SK-N-SH treated with all-trans-retinoic acid at 6 μM for 48 hours (cell line): ENCODE results near the gene WIPF1.

Experiments
- ATAC-seq: fragments of 200-7000 bp; cut with Tn5 transposase; 3 replicates; pipeline ENCODE4 v1.9.1; 2020; ENCODE audit warnings: mild to moderate bottlenecking, moderate library complexity
- ARNTL ChIP-seq: fragments of 450-650 bp; formaldehyde crosslinking; IDR thresholded peaks from 2 replicates; pipeline ENCODE4 v1.5.0; 2020; ENCODE audit warnings: low read depth, mild to moderate bottlenecking, moderate library complexity, borderline replicate concordance
- BACH2 ChIP-seq: fragments of 250-450 bp; sonication (Bioruptor Pico); IDR thresholded peaks from 2 replicates; pipeline ENCODE4 v1.9.0; 2021; ENCODE audit warnings: mild to moderate bottlenecking, borderline replicate concordance
- CSDC2 ChIP-seq: fragments of 250-450 bp; sonication (Bioruptor Pico); IDR thresholded peaks from 2 replicates; pipeline ENCODE4 v1.5.0; 2020; ENCODE audit warnings: mild to moderate bottlenecking, moderate library complexity
- GLIS3 ChIP-seq: fragments of 250-450 bp; sonication (Bioruptor Pico); IDR thresholded peaks from 2 replicates; pipeline ENCODE4 v1.5.0; 2020; ENCODE audit warnings: mild to moderate bottlenecking, moderate library complexity
- ISL1 ChIP-seq: fragments of 250-450 bp; sonication (Bioruptor Pico); IDR thresholded peaks from 2 replicates; pipeline ENCODE4 v2.1.2; 2022; ENCODE audit warnings: mild to moderate bottlenecking, moderate library complexity
- OSR1 ChIP-seq: fragments of 250-450 bp; sonication (Bioruptor Pico); IDR thresholded peaks from 2 replicates; pipeline ENCODE4 v1.8.0; 2022; ENCODE audit warnings: moderate library complexity, mild to moderate bottlenecking, inconsistent platforms
- PPARA ChIP-seq: fragments of 250-450 bp; sonication (Bioruptor Pico); IDR thresholded peaks from 2 replicates; pipeline ENCODE4 v1.5.0; 2020; ENCODE audit warnings: mild to moderate bottlenecking, borderline replicate concordance
- RARB ChIP-seq: fragments of 250-450 bp; sonication (Bioruptor Pico); IDR thresholded peaks from 2 replicates; pipeline ENCODE4 v1.8.0; 2021; ENCODE audit warnings: mild to moderate bottlenecking, moderate library complexity
- SNAI2 ChIP-seq: fragments of 250-450 bp; sonication (Bioruptor Pico); IDR thresholded peaks from 2 replicates; pipeline ENCODE4 v1.5.0; 2020; ENCODE audit warnings: mild to moderate bottlenecking, moderate library complexity
- ZC3H10 ChIP-seq: fragments of 250-450 bp; sonication (Bioruptor Pico); IDR thresholded peaks from 2 replicates; pipeline ENCODE4 v1.5.1; 2021; ENCODE audit warnings: mild to moderate bottlenecking, moderate library complexity
- ZFP3 ChIP-seq: fragments of 250-450 bp; sonication (Bioruptor Pico); IDR thresholded peaks from 2 replicates; pipeline ENCODE4 v1.5.0; 2020; ENCODE audit warnings: mild to moderate bottlenecking, moderate library complexity
- ZFP30 ChIP-seq: fragments of 450-650 bp; formaldehyde crosslinking; IDR thresholded peaks from 2 replicates; pipeline ENCODE4 v1.5.0; 2022; ENCODE audit warnings: mild to moderate bottlenecking, moderate library complexity
- ZNF565 ChIP-seq: fragments of 450-650 bp; formaldehyde crosslinking; conservative IDR thresholded peaks from 2 replicates; pipeline ENCODE4 v1.5.0; 2020; ENCODE audit warnings: low read depth, mild to moderate bottlenecking, moderate library complexity
- ZNF70 ChIP-seq: fragments of 450-650 bp; formaldehyde crosslinking; IDR thresholded peaks from 2 replicates; pipeline ENCODE4 v1.5.0; 2020; ENCODE audit warnings: mild to moderate bottlenecking, moderate library complexity
- ZNF8 ChIP-seq: fragments of 450-650 bp; formaldehyde crosslinking; IDR thresholded peaks from 2 replicates; pipeline ENCODE4 v1.5.0; 2020; ENCODE audit warnings: mild to moderate bottlenecking, moderate library complexity
- TF ChIP-seq, protein P1 (sequence below): fragments of 250-450 bp; sonication (Bioruptor Pico); IDR thresholded peaks from 2 replicates; pipeline ENCODE4 v1.5.1; 2021; ENCODE audit warnings: mild to moderate bottlenecking, moderate library complexity
- TF ChIP-seq, protein P2 (sequence below): fragments of 250-450 bp; sonication (Bioruptor Pico); IDR thresholded peaks from 2 replicates; pipeline ENCODE4 v1.8.0; 2021; ENCODE audit warnings: low read depth, mild to moderate bottlenecking, moderate library complexity, borderline replicate concordance
- TF ChIP-seq, protein P3 (sequence below): fragments of 250-450 bp; sonication (Bioruptor Pico); IDR thresholded peaks from 2 replicates; pipeline ENCODE4 v1.8.0; 2020; ENCODE audit warnings: mild to moderate bottlenecking, moderate library complexity, borderline replicate concordance

WIPF1 gene

DNA sequence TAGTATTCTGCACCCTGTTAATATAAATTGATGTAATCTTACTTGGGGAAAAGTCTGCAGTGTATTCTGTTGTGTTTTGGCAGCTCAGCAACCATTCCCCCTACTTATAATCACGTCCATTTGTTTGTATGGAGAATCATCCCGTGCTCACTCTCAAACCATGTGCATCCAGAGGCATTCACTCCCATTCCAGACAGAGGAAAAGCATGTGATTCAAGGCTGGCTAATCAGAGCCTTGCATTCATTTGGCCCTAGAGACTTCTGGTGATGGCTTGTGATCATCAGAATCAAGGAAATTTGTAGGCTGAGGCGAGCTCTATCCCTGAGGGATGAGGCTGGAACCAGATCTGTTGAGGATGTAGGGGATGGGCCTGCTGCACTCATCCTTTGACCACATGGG lies 5.1 kb upstream of the WIPF1 start:
- TF ChIP-seq ZNF565 (CRISPR knock-in tag) = no peak
- TF ChIP-seq ZFP3 (CRISPR knock-in tag) = no peak
- TF ChIP-seq GLIS3 (CRISPR knock-in tag) = no peak
- no peak for TF ChIP-seq SNAI2
- TF ChIP-seq RARB (CRISPR knock-in tag) = no peak
- no peak for TF ChIP-seq OSR1 (CRISPR knock-in tag)
- no peak for ATAC-seq

DNA sequence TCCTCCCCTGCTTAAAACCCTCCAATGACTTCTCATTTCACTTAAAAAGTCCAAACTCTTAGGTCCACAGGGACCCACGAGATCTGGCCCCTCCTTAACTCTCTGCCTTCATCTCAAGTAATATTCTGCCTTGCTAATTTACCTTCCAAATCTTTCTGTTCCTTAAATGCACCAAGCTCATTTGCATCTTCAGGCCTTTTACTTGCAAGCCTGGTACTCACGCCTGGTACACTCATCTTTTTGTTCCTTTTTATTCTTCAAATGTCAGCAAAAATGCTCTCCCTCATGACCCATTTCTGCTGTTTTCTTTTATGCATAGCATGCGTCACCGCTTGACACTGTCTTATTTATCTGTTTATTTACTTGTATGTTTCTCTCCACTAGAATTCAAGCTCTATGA lies 2.7 kb upstream of the WIPF1 start:
- no peak for ATAC-seq
- TF ChIP-seq OSR1 (CRISPR knock-in tag) = no peak
- no peak for TF ChIP-seq ZFP30 (CRISPR knock-in tag)
- no peak for TF ChIP-seq PPARA
- no peak for TF ChIP-seq RARB (CRISPR knock-in tag)
- TF ChIP-seq, protein P1, sequence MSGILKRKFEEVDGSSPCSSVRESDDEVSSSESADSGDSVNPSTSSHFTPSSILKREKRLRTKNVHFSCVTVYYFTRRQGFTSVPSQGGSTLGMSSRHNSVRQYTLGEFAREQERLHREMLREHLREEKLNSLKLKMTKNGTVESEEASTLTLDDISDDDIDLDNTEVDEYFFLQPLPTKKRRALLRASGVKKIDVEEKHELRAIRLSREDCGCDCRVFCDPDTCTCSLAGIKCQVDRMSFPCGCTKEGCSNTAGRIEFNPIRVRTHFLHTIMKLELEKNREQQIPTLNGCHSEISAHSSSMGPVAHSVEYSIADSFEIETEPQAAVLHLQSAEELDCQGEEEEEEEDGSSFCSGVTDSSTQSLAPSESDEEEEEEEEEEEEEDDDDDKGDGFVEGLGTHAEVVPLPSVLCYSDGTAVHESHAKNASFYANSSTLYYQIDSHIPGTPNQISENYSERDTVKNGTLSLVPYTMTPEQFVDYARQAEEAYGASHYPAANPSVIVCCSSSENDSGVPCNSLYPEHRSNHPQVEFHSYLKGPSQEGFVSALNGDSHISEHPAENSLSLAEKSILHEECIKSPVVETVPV (CRISPR knock-in tag) = no peak

DNA sequence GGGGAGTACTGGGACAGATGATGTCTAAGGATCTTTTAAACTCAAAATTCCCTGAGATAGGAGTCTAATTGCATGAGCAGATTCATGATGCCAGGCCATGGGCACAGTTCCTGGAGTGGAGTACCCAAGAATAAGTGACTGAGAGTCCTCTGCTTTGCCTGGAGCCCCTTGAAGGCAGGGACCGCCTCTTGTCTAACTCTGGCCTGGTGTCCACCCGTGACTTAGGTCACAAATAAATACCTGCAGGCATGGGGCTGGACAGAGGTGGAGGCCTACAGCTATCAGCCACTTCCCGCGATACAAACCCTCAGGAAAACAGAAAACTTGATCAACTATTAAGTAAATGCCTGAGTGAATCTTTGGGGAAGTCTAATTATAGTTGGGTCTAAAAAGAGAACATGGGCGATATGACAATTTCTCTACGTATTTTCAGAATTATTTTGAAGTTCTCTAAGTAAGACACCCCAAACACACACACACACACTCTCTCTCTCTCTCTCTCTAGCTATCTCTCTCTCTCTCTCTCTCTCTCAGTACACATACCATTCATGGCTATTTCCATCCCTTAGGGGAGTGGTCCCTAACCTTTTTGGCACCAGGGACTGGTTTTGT lies 1.8 kb upstream of the WIPF1 start:
- TF ChIP-seq RARB (CRISPR knock-in tag) = no peak
- no peak for TF ChIP-seq ZC3H10 (CRISPR knock-in tag)
- no peak for TF ChIP-seq SNAI2
- no peak for TF ChIP-seq ZFP3 (CRISPR knock-in tag)
- TF ChIP-seq, protein P1 (CRISPR knock-in tag) = no peak
- TF ChIP-seq, protein P2, sequence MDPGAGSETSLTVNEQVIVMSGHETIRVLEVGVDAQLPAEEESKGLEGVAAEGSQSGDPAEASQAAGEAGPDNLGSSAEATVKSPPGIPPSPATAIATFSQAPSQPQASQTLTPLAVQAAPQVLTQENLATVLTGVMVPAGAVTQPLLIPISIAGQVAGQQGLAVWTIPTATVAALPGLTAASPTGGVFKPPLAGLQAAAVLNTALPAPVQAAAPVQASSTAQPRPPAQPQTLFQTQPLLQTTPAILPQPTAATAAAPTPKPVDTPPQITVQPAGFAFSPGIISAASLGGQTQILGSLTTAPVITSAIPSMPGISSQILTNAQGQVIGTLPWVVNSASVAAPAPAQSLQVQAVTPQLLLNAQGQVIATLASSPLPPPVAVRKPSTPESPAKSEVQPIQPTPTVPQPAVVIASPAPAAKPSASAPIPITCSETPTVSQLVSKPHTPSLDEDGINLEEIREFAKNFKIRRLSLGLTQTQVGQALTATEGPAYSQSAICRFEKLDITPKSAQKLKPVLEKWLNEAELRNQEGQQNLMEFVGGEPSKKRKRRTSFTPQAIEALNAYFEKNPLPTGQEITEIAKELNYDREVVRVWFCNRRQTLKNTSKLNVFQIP (CRISPR knock-in tag) = no peak
- no peak for TF ChIP-seq ARNTL (CRISPR knock-in tag)
- no peak for TF ChIP-seq OSR1 (CRISPR knock-in tag)
- TF ChIP-seq BACH2 (CRISPR knock-in tag) = no peak
- no peak for TF ChIP-seq CSDC2 (CRISPR knock-in tag)
- TF ChIP-seq ZNF70 (CRISPR knock-in tag) = no peak
- no peak for ATAC-seq

DNA sequence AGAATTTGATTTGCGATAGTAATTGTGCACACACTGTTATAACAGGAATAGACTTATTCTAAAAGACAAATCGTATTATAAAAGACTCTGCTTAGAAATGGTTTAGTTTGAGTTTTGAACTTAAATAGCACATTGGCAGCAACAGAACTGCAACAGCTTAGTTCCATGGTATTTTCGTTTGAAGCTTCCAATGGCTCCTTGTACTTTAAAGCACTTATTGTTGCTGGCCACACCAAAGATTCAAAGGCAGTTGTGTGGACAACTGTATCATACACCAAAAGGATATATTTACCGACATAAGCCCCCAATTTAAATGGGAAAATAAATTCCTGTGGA lies 627 bp downstream of the WIPF1 start:
- TF ChIP-seq ZNF70 (CRISPR knock-in tag) = no peak
- TF ChIP-seq, protein P2 (CRISPR knock-in tag) = no peak
- no peak for TF ChIP-seq ZNF8
- TF ChIP-seq, protein P3, sequence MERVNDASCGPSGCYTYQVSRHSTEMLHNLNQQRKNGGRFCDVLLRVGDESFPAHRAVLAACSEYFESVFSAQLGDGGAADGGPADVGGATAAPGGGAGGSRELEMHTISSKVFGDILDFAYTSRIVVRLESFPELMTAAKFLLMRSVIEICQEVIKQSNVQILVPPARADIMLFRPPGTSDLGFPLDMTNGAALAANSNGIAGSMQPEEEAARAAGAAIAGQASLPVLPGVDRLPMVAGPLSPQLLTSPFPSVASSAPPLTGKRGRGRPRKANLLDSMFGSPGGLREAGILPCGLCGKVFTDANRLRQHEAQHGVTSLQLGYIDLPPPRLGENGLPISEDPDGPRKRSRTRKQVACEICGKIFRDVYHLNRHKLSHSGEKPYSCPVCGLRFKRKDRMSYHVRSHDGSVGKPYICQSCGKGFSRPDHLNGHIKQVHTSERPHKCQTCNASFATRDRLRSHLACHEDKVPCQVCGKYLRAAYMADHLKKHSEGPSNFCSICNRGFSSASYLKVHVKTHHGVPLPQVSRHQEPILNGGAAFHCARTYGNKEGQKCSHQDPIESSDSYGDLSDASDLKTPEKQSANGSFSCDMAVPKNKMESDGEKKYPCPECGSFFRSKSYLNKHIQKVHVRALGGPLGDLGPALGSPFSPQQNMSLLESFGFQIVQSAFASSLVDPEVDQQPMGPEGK (CRISPR knock-in tag) = no peak
- no peak for TF ChIP-seq BACH2 (CRISPR knock-in tag)
- peak; percentile 18 for ATAC-seq

DNA sequence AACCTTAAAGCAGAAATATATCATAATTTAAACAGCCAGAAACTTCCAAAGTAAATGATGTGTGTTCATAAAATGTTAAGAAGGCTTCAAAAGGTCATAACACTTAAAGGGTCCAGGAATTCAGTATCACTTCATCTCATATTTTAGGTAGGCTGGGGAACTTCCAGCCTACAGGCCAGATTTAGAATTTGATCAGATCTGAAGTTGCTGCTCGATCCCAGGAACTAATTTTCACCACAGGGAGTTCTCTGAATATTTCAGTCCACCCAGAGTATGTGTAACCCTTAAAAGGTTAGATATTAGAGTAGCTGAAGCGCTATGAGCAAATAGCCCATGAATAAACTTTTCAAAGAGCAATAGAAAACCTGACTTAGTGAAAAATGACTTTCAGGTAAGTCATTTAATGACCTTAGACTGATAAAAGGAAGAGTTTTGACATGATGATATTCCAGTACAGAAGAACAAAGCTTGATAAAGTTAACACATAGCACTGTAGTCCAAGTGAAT lies 1.7 kb downstream of the WIPF1 start:
- TF ChIP-seq ISL1 (CRISPR knock-in tag) (peak; percentile 80), CSDC2 (CRISPR knock-in tag) (no peak)
- ATAC-seq = peak; percentile 51
